HEK293 (cell line): Measurements from ENCODE around the gene SPOCK3.

ENCODE experiments used
- CTCF ChIA-PET: fragments of 350-600 bp; formaldehyde crosslinking; extraction: SDS; loops from one replicate; lab custom pipeline; 2021; ENCODE audit warnings: antibody characterized with exemption; lab: Yijun Ruan, JAX
- POLR2A ChIA-PET: fragments of 300-600 bp; formaldehyde crosslinking; extraction: SDS; loops from one replicate; lab custom pipeline; 2020; ENCODE audit warnings: antibody characterized with exemption, inconsistent platforms; lab: Yijun Ruan, JAX
- H3K27ac ChIP-seq: fragments of 200-500 bp; sonication (Bioruptor generic); 2 replicates; pipeline ENCODE4 v1.5.1; 2014; ENCODE audit warnings: low read depth, low read length, control low read depth, inconsistent platforms; ENCODE audit errors: extremely low read depth
- H3K36me3 ChIP-seq, 2 experiments: fragments of 200-500 bp in 1 of 2; sonication (Bioruptor generic) in 1 of 2; 1 replicate in 1 of 2; 2 replicates in 1 of 2; pipeline ENCODE4 v1.5.1; 2014 to 2017; ENCODE audit warnings: inconsistent platforms in 2 of 2, low read length in 2 of 2; ENCODE audit not compliant: control insufficient read depth in 2 of 2, insufficient read depth in 1 of 2
- H3K4me1 ChIP-seq: fragments of 200-500 bp; sonication (Bioruptor generic); 2 replicates; pipeline ENCODE4 v1.5.1; 2014; ENCODE audit warnings: mild to moderate bottlenecking, low read length, inconsistent platforms; ENCODE audit not compliant: control insufficient read depth, insufficient read depth
- H3K4me3 ChIP-seq: 2 replicates; pipeline ENCODE4 v1.5.1; 2011; ENCODE audit warnings: low read depth, mild to moderate bottlenecking, control low read depth, low read length, moderate library complexity
- H3K9me3 ChIP-seq: fragments of 200-500 bp; sonication (Bioruptor generic); 2 replicates; pipeline ENCODE4 v1.5.1; 2014; ENCODE audit warnings: low read depth, low read length, inconsistent platforms; ENCODE audit not compliant: control insufficient read depth, insufficient read depth
- GLI2 ChIP-seq: fragments of 450-650 bp; formaldehyde crosslinking; IDR thresholded peaks from 2 replicates; pipeline ENCODE4; 2017; ENCODE audit warnings: missing biosample characterization, missing genetic modification characterization, low read depth, borderline replicate concordance
- GLIS2 ChIP-seq: fragments of 450-650 bp; formaldehyde crosslinking; IDR thresholded peaks from 2 replicates; pipeline ENCODE4 v1.5.1; 2016; ENCODE audit warnings: missing biosample characterization, missing genetic modification characterization
- IKZF3 ChIP-seq: fragments of 450-650 bp; IDR thresholded peaks from 2 replicates; pipeline ENCODE4 v1.5.0; 2018; ENCODE audit warnings: missing biosample characterization, mild to moderate bottlenecking, missing genetic modification characterization, moderate library complexity
- PRDM10 ChIP-seq: fragments of 450-650 bp; formaldehyde crosslinking; IDR thresholded peaks from 2 replicates; pipeline ENCODE4 v1.5.1; 2016; ENCODE audit warnings: missing biosample characterization, missing genetic modification characterization
- PRDM4 ChIP-seq: fragments of 450-650 bp; formaldehyde crosslinking; IDR thresholded peaks from 2 replicates; pipeline ENCODE4 v1.5.1; 2017; ENCODE audit warnings: missing biosample characterization, missing genetic modification characterization
- SETDB1 ChIP-seq: IDR thresholded peaks from one replicate; pipeline ENCODE4 v1.6.1; 2017; ENCODE audit warnings: mild to moderate bottlenecking, low read length, moderate library complexity, mixed read lengths; ENCODE audit not compliant: insufficient read length
- ZBTB11 ChIP-seq: fragments of 450-650 bp; formaldehyde crosslinking; conservative IDR thresholded peaks from 2 replicates; pipeline ENCODE4 v1.5.1; 2016; ENCODE audit warnings: low read depth, missing biosample characterization, missing genetic modification characterization
- ZBTB21 ChIP-seq: fragments of 450-650 bp; formaldehyde crosslinking; IDR thresholded peaks from 2 replicates; pipeline ENCODE4 v1.5.1; 2017; ENCODE audit warnings: missing biosample characterization, missing genetic modification characterization
- ZFHX2 ChIP-seq: fragments of 450-650 bp; formaldehyde crosslinking; conservative IDR thresholded peaks from 2 replicates; pipeline ENCODE4 v1.5.1; 2016; ENCODE audit warnings: missing biosample characterization, missing genetic modification characterization
- ZIC2 ChIP-seq: fragments of 450-650 bp; formaldehyde crosslinking; IDR thresholded peaks from 2 replicates; pipeline ENCODE4 v1.5.1; 2016; ENCODE audit warnings: missing biosample characterization, missing genetic modification characterization
- ZNF146 ChIP-seq: fragments of 450-650 bp; formaldehyde crosslinking; IDR thresholded peaks from 2 replicates; pipeline ENCODE4 v1.5.1; 2016; ENCODE audit warnings: missing biosample characterization, missing genetic modification characterization
- ZNF169 ChIP-seq: fragments of 450-650 bp; formaldehyde crosslinking; IDR thresholded peaks from 2 replicates; pipeline ENCODE4 v1.5.1; 2016; ENCODE audit warnings: missing biosample characterization, missing genetic modification characterization
- ZNF248 ChIP-seq: fragments of 450-650 bp; formaldehyde crosslinking; IDR thresholded peaks from 2 replicates; pipeline ENCODE4 v1.5.1; 2017; ENCODE audit warnings: missing biosample characterization, missing genetic modification characterization
- ZNF311 ChIP-seq: fragments of 450-650 bp; formaldehyde crosslinking; IDR thresholded peaks from 2 replicates; pipeline ENCODE4 v1.5.1; 2017; ENCODE audit warnings: missing biosample characterization, missing genetic modification characterization, borderline replicate concordance
- ZNF560 ChIP-seq: fragments of 450-650 bp; formaldehyde crosslinking; IDR thresholded peaks from 2 replicates; pipeline ENCODE4 v1.5.1; 2017; ENCODE audit warnings: missing biosample characterization, missing genetic modification characterization, borderline replicate concordance

SPOCK3 gene

GRCh38 chr4:167238226-167238625, 3.9 kb upstream of the SPOCK3 start (continued):
- no peak for TF ChIP-seq ZNF169 (tag by site-specific recombination)
- no peak for TF ChIP-seq ZIC2 (tag by site-specific recombination)
- no peak for TF ChIP-seq ZBTB21 (tag by site-specific recombination)
- TF ChIP-seq ZBTB11 (tag by site-specific recombination) = no peak
- TF ChIP-seq ZNF311 (tag by site-specific recombination) = no peak
- no peak for TF ChIP-seq GLI2 (tag by site-specific recombination)
- no peak for TF ChIP-seq SETDB1
- no peak for TF ChIP-seq PRDM10 (tag by site-specific recombination)
- no peak for TF ChIP-seq ZNF146 (tag by site-specific recombination)
- TF ChIP-seq PRDM4 = no peak
- no peak for TF ChIP-seq ZNF560 (tag by site-specific recombination)
- no peak for TF ChIP-seq IKZF3
- TF ChIP-seq GLIS2 = no peak

- TF ChIP-seq ZFHX2 (0 out of 2 replicates have a peak, but pooled peaks have one; percentile 15), ZNF248 (no peak)
- TF ChIP-seq, all 188 proteins: peak for 1
- POLR2A ChIA-PET = no interaction called here
- Histone ChIP-seq H3K9me3 (no peaks in the 10 kb centered on the region), H3K4me1 (no peaks in the 10 kb centered on the region), H3K36me3 (no peaks in the 10 kb centered on the region), H3K27ac (no peak overlapping the region), H3K4me3 (peak overlapping the region; percentile 59)
- CTCF ChIA-PET = no interaction called here
Measured at GRCh38 chr4:167233685-167234315, 494 bp downstream of the SPOCK3 start.
